HUES64 (cell line): ENCODE results near the gene SDK2.
"Not testable (repeated sequence)": the region's sequence is repeated elsewhere in the genome, so short reads cannot be mapped to it uniquely, and the experiment has no call there.

Source experiments
- H3K27ac ChIP-seq: 2 replicates; pipeline ENCODE4 v1.7.0; 2013; ENCODE audit warnings: low read depth, low read length, inconsistent platforms
- H3K27me3 ChIP-seq: 2 replicates; pipeline ENCODE4 v1.6.1; 2013; ENCODE audit warnings: mild to moderate bottlenecking, low read length; ENCODE audit not compliant: insufficient read depth
- H3K36me3 ChIP-seq: 2 replicates; pipeline ENCODE4 v1.6.1; 2013; ENCODE audit warnings: mild to moderate bottlenecking, low read length; ENCODE audit not compliant: insufficient read depth
- H3K4me1 ChIP-seq: 2 replicates; pipeline ENCODE4 v1.6.1; 2013; ENCODE audit warnings: mild to moderate bottlenecking, low read length, moderate library complexity; ENCODE audit not compliant: insufficient read depth
- H3K4me3 ChIP-seq: 2 replicates; pipeline ENCODE4 v1.5.1; 2013; ENCODE audit warnings: mild to moderate bottlenecking, low read length, moderate library complexity
- H3K9ac ChIP-seq: 2 replicates; pipeline ENCODE4 v1.6.1; 2013; ENCODE audit warnings: mild to moderate bottlenecking, low read depth, low read length
- H3K9me3 ChIP-seq: 2 replicates; pipeline ENCODE4 v1.6.1; 2013; ENCODE audit warnings: low read depth, low read length; ENCODE audit not compliant: insufficient read depth
- WGBS: fragments of 150-250, 120-280 bp; methylation state at CpG from one replicate; pipeline ENCODE4 v1.1.7; 2013; ENCODE audit warnings: missing lambda C conversion rate; 5-methylcytosine and 5-hydroxymethylcytosine counted together

The SDK2 gene

GRCh38 chr17:73320601-73321264 lies 323.5 kb downstream of the SDK2 start:
- WGBS = 86% methylated on average over 2 of the region's 6 CpGs
- no peaks in the 10 kb centered on the region for H3K9me3 ChIP-seq
- no peaks in the 10 kb centered on the region for H3K27me3 ChIP-seq
- peaks cover 23% of the 10 kb centered on the region for H3K4me1 ChIP-seq
- no peak overlapping the region for H3K27ac ChIP-seq
- H3K36me3 ChIP-seq = no peaks in the 10 kb centered on the region
- no peak overlapping the region for H3K4me3 ChIP-seq
- H3K9ac ChIP-seq = no peak overlapping the region

GRCh38 chr17:73319766-73320165 lies 324.5 kb downstream of the SDK2 start:
- 88% methylated on average over 3 of the region's 3 CpGs for WGBS
- no peak overlapping the region for H3K9ac ChIP-seq
- no peak overlapping the region for H3K27ac ChIP-seq
- H3K4me1 ChIP-seq = peaks cover 17% of the 10 kb centered on the region
- H3K9me3 ChIP-seq = no peaks in the 10 kb centered on the region
- H3K4me3 ChIP-seq = no peak overlapping the region
- H3K27me3 ChIP-seq = no peaks in the 10 kb centered on the region
- H3K36me3 ChIP-seq = no peaks in the 10 kb centered on the region

- 35% methylated on average over 5 of the region's 5 CpGs for WGBS
- Histone ChIP-seq H3K27me3 (no peaks in the 10 kb centered on the region), H3K9me3 (no peaks in the 10 kb centered on the region)
Observed at GRCh38 chr17:73318836-73319235, 325.4 kb downstream of the SDK2 start.

GRCh38 chr17:73318427-73318813 lies 325.8 kb downstream of the SDK2 start:
- H3K4me1 ChIP-seq = peaks cover 8% of the 10 kb centered on the region
- no peak overlapping the region for H3K9ac ChIP-seq
- H3K36me3 ChIP-seq = no peaks in the 10 kb centered on the region
- H3K4me3 ChIP-seq = no peak overlapping the region
- WGBS = 91% methylated on average over 8 of the region's 8 CpGs
- H3K9me3 ChIP-seq = no peaks in the 10 kb centered on the region
- peaks cover 3% of the 10 kb centered on the region; the same call in 1 of the 2 replicates for H3K27me3 ChIP-seq
- no peak overlapping the region for H3K27ac ChIP-seq

More at GRCh38 chr17:73318836-73319235, 325.4 kb downstream of the SDK2 start:
- Histone ChIP-seq H3K27ac (no peak overlapping the region), H3K36me3 (no peaks in the 10 kb centered on the region), H3K4me3 (no peak overlapping the region), H3K9ac (no peak overlapping the region), H3K4me1 (peaks cover 10% of the 10 kb centered on the region)

- Histone ChIP-seq H3K4me3 (no peak overlapping the region), H3K36me3 (no peaks in the 10 kb centered on the region), H3K9ac (no peak overlapping the region), H3K27me3 (peaks cover 7% of the 10 kb centered on the region), H3K9me3 (no peaks in the 10 kb centered on the region), H3K4me1 (peaks cover 12% of the 10 kb centered on the region), H3K27ac (no peak overlapping the region)
- 83% methylated on average over 9 of the region's 9 CpGs for WGBS
Observed at GRCh38 chr17:73317513-73318426, 326.5 kb downstream of the SDK2 start.

- Histone ChIP-seq H3K36me3 (no peaks in the 10 kb centered on the region), H3K4me3 (no peak overlapping the region), H3K27ac (no peak overlapping the region), H3K9ac (no peak overlapping the region), H3K27me3 (peaks cover 13% of the 10 kb centered on the region), H3K9me3 (no peaks in the 10 kb centered on the region), H3K4me1 (peaks cover 18% of the 10 kb centered on the region)
- WGBS = 64% methylated on average over 8 of the region's 8 CpGs
Observed at GRCh38 chr17:73316919-73317505, 327.2 kb downstream of the SDK2 start.

- Histone ChIP-seq H3K4me3 (no peak overlapping the region), H3K36me3 (no peaks in the 10 kb centered on the region), H3K27me3 (peaks cover 13% of the 10 kb centered on the region), H3K27ac (no peak overlapping the region), H3K4me1 (peaks cover 18% of the 10 kb centered on the region), H3K9me3 (no peaks in the 10 kb centered on the region), H3K9ac (no peak overlapping the region)
- WGBS = 71% methylated on average over 4 of the region's 5 CpGs
Observed at GRCh38 chr17:73315471-73315870, 328.8 kb downstream of the SDK2 start.

GRCh38 chr17:73313526-73314127 lies 330.6 kb downstream of the SDK2 start:
- H3K36me3 ChIP-seq = no peaks in the 10 kb centered on the region
- H3K27ac ChIP-seq = peak overlapping the region; percentile 81; the same call in 1 of the 2 replicates
- no peaks in the 10 kb centered on the region for H3K9me3 ChIP-seq
- H3K4me3 ChIP-seq = no peak overlapping the region
- H3K4me1 ChIP-seq = peaks cover 28% of the 10 kb centered on the region
- 45% methylated on average over 8 of the region's 8 CpGs for WGBS
- no peak overlapping the region for H3K9ac ChIP-seq
- peaks cover 13% of the 10 kb centered on the region for H3K27me3 ChIP-seq

- Histone ChIP-seq H3K27ac (peak overlapping the region; percentile 68; the same call in 1 of the 2 replicates), H3K27me3 (peaks cover 13% of the 10 kb centered on the region), H3K4me1 (peaks cover 28% of the 10 kb centered on the region), H3K4me3 (peak overlapping the region; percentile 94; the same call in 1 of the 2 replicates)
- WGBS = 34% methylated on average over 9 of the region's 11 CpGs
- not testable (repeated sequence) for H3K36me3 ChIP-seq, H3K9ac ChIP-seq, H3K9me3 ChIP-seq
Observed at GRCh38 chr17:73312887-73313286, 331.4 kb downstream of the SDK2 start.

- Histone ChIP-seq H3K36me3 (no peaks in the 10 kb centered on the region), H3K9ac (peak within 1 kb of the TSS; percentile 81), H3K9me3 (no peaks in the 10 kb centered on the region), H3K4me3 (peak within 1 kb of the TSS; percentile 94), H3K4me1 (peaks cover 27% of the 10 kb centered on the region), H3K27ac (peak within 1 kb of the TSS; percentile 83; the same call in 1 of the 2 replicates), H3K27me3 (peaks cover 13% of the 10 kb centered on the region)
- under 1% methylated on average over 71 of the region's 71 CpGs for WGBS
Observed at GRCh38 chr17:73311781-73312641, 332.2 kb downstream of the SDK2 start, which contains the start of gene CDC42EP4. Gene CDC42EP4 (minus strand): TSS chr17:73312001. CDS start chr17:73286500, 25,501 bp downstream.
